ENCODE data around the gene PCDHGA3.
"Not testable (repeated sequence)": the region's sequence is repeated elsewhere in the genome, so short reads cannot be mapped to it uniquely, and the experiment has no call there.

The PCDHGA3 gene

DNA sequence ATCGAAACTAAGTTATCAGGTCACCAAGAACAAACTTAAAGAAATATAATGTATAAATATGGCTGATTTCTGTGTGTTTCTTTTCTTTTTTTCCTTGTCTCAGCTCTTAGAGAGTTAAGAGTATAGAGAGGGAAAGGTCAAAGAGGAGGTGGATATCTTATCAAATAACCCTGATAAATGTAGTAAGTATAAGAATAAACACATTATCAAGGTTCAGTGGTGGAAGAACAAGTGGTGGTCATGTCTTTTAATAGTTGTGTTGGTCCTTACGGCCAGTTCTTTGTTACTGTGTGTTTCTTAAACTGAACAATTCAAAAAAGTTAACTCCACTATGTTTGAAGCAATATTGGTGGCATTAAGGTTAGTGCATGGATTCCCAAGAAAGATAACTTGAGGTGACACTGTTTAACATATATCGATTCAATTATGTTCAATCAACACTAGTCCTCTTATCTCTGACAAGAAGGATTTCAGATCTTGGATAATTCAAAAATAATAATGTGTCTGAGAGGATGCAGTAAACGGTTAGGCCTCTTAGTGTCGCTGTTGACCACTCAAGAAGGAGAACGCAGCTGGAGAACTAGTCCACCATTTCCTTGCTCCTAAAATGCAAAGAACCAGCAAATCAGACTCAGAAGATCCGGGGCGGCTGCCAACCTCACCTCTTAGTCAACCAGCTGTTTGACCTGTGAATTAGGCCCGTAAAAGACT is at the start of gene PCDHGA3:
TSS of gene PCDHGA3 (plus strand) at position 588 of the 711 bp plus-strand sequence. CDS start 205 bp downstream, outside the sequence.
- DNase-seq (ENCODE audit: low read depth, low spot score), result peak; percentile 38

GRCh38 chr5:141298376-141298775 is 45.3 kb upstream of the PCDHGA3 start:
- no peak for DNase-seq (ENCODE audit: low read depth, low spot score)

- DNase-seq (ENCODE audit: low read depth, low spot score), result no peak
Measured at GRCh38 chr5:141303756-141304155, 39.9 kb upstream of the PCDHGA3 start, which contains the start of gene SLC25A2. TSS of gene SLC25A2 (minus strand) at chr5:141304049. CDS start at chr5:141303865, 184 bp downstream.

DNA sequence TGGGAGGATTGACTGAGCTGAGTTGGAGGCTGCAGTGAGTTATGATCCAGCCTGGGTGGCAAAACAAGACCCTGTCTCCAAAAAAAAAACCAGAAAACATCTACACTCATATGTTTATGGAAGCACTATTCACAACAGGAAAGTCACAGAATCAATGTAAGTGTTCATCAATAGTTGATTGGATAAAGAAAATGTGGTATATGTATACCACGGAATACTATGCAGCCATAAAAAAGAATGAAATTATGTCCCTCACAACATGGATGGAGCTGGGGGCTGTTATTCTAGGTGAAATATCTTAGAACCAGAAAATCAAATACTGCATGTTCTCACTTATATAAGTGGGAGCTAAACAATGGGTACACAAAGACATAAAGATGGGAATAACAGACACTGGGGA is 37.0 kb upstream of the PCDHGA3 start:
- no peak for DNase-seq (ENCODE audit: low read depth, low spot score)

GRCh38 chr5:141313711-141314110 is 29.9 kb upstream of the PCDHGA3 start:
- no peak for DNase-seq (ENCODE audit: low read depth, low spot score)

DNA sequence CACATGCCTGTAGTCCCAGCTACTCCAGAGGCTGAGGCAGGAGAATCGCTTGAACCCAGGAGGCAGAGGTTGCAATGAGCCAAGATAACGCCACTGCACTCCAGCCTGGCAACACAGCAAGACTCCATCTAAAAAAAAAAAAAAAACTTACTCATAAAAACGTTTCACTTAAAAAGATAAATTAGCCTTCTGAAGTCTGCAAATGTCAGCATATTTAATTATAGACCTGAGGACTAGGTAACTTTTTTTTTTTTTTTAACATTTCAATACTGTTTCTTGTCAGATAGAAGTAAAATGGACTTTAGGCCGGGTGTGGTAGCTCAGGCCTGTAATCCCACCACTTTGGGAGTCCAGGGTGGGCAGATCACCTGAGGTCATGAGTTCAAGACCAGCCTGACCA is 26.7 kb upstream of the PCDHGA3 start:
- DNase-seq (ENCODE audit: low read depth, low spot score), result not testable (repeated sequence)

DNA sequence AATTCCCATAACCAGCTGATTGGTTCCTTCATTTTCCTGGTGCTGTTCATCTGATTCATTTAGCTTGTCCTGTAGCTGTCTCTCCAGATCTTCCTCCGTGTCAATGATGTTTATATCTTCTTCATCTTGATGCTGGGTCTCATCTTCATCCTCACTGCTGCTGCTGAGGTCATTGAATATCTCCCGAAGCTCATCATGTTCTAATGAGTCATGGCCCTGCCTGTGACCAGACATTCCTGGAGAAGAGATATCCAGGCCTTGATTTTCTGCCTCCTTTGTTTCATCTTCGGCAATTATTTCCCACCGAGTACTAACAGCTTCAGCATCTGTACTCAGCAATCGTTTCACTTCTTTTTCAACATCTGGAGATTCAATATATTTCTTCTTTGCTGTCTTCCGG is 24.4 kb upstream of the PCDHGA3 start:
- DNase-seq (ENCODE audit: low read depth, low spot score), result no peak

GRCh38 chr5:141319699-141320098 is 23.9 kb upstream of the PCDHGA3 start:
- no peak for DNase-seq (ENCODE audit: low read depth, low spot score)

- peak; percentile 98 for DNase-seq (ENCODE audit: low read depth, low spot score)
Measured at GRCh38 chr5:141320225-141321169, 23.1 kb upstream of the PCDHGA3 start, which contains the start of gene TAF7. TSS of gene TAF7 (minus strand) at chr5:141320784. CDS start at chr5:141320044, 740 bp downstream.

- no peak for DNase-seq (ENCODE audit: low read depth, low spot score)
Measured at GRCh38 chr5:141322261-141322660, 21.4 kb upstream of the PCDHGA3 start.

DNA sequence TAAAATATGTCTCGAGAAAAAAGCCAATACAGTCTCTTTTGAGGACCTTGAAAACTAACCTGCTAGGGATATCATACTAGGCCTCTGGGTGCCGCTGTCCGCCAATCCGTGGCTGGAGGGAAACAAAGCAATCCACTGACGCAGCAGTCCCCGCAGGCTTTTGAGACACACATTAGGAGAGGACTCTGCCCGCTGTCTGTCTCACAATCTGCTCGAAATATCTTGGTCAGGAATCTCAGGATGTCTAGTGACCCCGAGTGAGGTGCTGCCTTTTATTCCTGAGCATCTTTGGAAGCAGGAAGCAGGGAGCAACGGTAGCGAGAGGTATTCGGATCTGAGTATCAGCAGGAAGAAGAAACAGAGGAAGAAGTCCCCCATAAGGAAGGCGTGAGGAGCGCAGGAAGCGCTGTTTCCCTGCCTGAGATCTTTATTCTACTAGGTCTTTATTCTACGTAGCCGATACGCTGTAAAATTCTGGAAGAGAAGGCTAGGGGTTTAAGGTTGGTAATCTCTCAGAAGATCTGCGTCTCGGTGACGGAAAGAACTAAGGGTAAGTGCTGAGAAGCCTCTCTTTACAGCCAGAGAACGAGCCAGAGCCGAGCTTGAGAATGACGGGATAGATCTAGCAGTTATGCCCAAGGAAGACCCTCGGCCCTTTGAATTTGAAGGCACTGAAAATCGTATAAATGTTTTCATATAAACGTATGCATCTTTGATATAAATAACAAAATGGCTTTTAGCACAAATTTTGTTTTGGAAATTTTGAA is 17.4 kb upstream of the PCDHGA3 start:
- peak; percentile 83 for DNase-seq (ENCODE audit: low read depth, low spot score)

DNA sequence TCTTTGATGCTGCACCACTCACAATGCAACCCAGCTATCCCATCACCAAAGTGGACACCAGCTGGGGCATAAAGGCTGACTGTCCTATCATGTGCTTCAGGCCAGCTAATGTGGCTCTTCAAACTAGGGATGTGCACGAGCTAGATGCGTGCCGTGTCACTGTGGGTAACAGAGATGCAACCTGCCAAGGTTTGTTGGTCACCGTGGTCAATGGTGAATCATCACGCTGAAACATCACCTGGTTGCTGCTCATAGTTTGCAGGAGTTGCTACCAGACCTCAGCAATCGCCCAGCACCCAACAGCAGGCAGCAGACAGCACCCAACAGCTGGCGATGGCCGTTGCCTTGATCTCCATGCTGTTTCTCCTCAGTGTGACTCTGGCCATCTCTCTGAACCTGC is 15.4 kb upstream of the PCDHGA3 start:
- DNase-seq (ENCODE audit: low read depth, low spot score), result no peak

GRCh38 chr5:141330299-141331080 is 13.1 kb upstream of the PCDHGA3 start, which contains the start of gene PCDHGA1:
TSS of gene PCDHGA1 (plus strand) at chr5:141330514.
- DNase-seq (ENCODE audit: low read depth, low spot score), result peak; percentile 37

DNA sequence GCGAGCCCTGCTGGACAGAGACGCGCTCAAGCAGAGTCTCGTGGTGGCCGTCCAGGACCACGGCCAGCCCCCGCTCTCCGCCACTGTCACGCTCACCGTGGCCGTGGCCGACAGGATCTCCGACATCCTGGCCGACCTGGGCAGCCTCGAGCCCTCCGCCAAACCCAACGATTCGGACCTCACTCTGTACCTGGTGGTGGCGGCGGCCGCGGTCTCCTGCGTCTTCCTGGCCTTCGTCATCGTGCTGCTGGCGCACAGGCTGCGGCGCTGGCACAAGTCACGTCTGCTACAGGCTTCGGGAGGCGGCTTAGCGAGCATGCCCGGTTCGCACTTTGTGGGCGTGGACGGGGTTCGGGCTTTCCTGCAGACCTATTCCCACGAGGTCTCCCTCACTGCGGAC is 11.1 kb upstream of the PCDHGA3 start:
- DNase-seq (ENCODE audit: low read depth, low spot score), result not testable (repeated sequence)

DNA sequence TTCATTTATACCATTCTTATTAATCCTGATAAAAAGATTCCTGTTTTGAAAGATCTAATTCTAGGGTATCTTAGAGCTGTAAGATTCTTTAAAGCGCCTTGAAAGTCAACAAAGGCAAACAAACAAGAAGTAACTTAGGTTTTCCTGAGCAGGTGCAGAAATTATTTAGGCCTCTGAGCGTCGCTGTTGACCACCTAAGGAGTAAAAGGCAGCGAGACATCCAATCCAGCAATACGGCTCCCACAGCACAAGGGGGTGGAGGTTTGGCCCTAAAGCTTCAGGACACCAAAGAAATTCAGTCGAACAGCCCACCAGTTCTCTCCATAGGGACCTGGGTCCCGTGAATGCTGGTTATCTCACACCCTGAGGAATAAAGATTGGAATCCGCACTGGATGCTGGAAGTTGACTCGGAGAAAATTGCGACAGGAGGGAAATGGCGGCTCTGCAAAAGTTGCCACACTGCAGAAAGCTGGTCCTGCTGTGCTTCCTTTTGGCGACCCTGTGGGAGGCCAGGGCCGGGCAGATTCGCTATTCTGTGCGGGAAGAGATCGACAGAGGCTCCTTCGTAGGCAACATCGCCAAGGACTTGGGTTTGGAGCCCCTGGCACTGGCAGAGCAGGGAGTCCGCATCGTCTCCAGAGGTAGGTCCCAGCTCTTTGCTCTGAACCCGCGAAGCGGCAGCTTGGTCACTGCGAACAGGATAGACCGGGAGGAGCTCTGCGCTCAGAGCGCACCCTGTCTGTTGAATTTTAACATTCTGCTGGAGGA is 4.9 kb upstream of the PCDHGA3 start, which contains the start of gene PCDHGA2:
TSS of gene PCDHGA2 (plus strand) at position 223 of the 769 bp plus-strand sequence.
- DNase-seq (ENCODE audit: low read depth, low spot score), result peak; percentile 41

- not testable (repeated sequence) for DNase-seq (ENCODE audit: low read depth, low spot score)
Measured at GRCh38 chr5:141340781-141341354, 2.8 kb upstream of the PCDHGA3 start.

DNA sequence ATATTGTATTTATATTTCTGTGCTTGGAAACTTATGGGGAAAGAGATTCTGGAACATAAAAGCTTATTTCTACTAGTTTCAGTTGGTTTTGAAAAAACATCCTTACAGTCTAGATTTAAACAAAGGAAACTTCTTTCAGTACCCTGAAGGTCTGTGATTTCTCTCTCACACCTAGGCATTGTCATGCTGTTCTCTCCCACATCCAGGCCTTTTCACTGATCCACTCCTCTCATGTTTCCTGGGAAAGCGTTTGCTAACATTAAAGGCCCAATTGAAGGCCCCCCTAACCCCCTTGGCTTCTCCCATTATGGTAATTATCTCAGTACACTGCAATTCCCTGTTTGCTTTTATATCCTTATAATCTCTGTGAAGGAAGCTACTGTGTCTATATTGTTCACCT is 856 bp upstream of the PCDHGA3 start:
- no peak for DNase-seq (ENCODE audit: low read depth, low spot score)

DNA sequence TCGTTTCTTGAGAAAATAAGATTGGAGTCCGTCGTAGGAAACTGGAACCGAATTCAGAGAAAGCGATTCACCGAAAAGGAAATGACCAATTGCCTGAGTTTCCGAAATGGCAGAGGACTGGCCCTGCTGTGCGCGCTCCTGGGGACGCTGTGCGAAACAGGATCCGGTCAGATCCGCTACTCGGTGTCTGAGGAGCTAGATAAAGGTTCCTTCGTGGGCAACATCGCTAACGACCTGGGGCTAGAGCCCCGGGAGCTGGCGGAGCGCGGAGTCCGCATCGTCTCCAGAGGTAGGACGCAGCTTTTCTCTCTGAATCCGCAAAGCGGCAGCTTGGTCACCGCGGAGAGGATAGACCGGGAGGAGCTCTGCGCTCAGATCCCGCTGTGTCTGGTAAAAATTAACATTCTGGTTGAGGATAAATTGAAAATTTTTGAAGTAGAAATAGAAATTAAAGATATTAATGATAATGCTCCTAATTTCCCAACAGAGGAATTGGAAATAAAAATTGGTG is 379 bp downstream of the PCDHGA3 start:
- DNase-seq (ENCODE audit: low read depth, low spot score), result no peak

DNA sequence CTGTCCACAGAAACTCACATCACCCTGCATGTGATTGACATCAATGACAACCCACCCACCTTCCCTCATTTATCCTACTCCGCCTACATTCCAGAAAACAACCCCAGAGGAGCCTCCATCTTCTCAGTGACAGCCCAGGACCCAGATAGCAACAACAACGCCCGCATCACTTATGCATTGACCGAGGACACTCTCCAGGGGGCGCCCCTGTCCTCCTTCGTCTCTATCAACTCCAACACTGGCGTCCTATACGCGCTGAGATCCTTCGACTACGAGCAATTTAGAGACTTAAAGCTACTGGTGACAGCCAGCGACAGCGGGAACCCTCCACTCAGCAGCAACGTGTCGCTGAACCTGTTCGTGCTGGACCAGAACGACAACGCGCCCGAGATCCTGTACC is 1.7 kb downstream of the PCDHGA3 start:
- DNase-seq (ENCODE audit: low read depth, low spot score), result no peak

All from astrocyte of the hippocampus (primary cell).